Activated B cell treated with CpG ODN at 0.5 μM for 24 hours (primary cell): ENCODE measurements around the gene NRCAM. TPM values are rescaled to one million over a fixed set of nuclear protein-coding genes. Genes with fewer than 3 reads are reported as not detected.

ENCODE experiments used
- ATAC-seq: fragments of 200-7000 bp; cut with Tn5 transposase; one replicate; pipeline ENCODE4 v1.10.0; 2021; ENCODE audit warnings: low read depth, mild to moderate bottlenecking, moderate library complexity
- CTCF ChIA-PET: fragments of 350-600 bp; sonication (Branson Sonifier 250); formaldehyde crosslinking; loops from one replicate; lab custom pipeline; 2021; ENCODE audit warnings: antibody characterized with exemption; lab: Charles Lee
- POLR2A ChIA-PET: fragments of 350-600 bp; sonication (Branson Sonifier 250); formaldehyde crosslinking; loops from one replicate; lab custom pipeline; 2021; ENCODE audit warnings: antibody characterized with exemption; lab: Charles Lee
- DNase-seq: peaks from one replicate; pipeline ENCODE4 v3.0.0; 2022
- H3K27ac Mint-ChIP-seq: one replicate; pipeline ENCODE4 v1.8.0; 2020; ENCODE audit warnings: mixed read lengths
- H3K27me3 Mint-ChIP-seq: one replicate; pipeline ENCODE4 v1.8.0; 2021; ENCODE audit warnings: mixed read lengths
- H3K36me3 Mint-ChIP-seq: one replicate; pipeline ENCODE4 v1.8.0; 2021; ENCODE audit warnings: low read depth, mixed read lengths
- H3K4me1 Mint-ChIP-seq: one replicate; pipeline ENCODE4 v1.8.0; 2021; ENCODE audit warnings: mixed read lengths
- H3K4me3 Mint-ChIP-seq: one replicate; pipeline ENCODE4 v1.8.0; 2020; ENCODE audit warnings: mild to moderate bottlenecking, mixed read lengths
- H3K9me3 Mint-ChIP-seq: one replicate; pipeline ENCODE4 v1.8.0; 2020; ENCODE audit warnings: mixed read lengths
- intact Hi-C: fragments of 100-400 bp; cut with micrococcal nuclease; formaldehyde crosslinking; loops from one replicate; pipeline ENCODE4 v1.15.1; 2024
- total RNA-seq: library from RNA; stranded (reverse); gene quantifications from 2 replicates; pipeline ENCODE4 v1.2.3, GENCODE V29; 2022
- TF ChIP-seq, protein P1 (sequence below): fragments of 200-600 bp; IDR thresholded peaks from one replicate; pipeline ENCODE4 v1.8.0; 2022; ENCODE audit warnings: antibody characterized with exemption, mild to moderate bottlenecking

Gene NRCAM
- total RNA-seq, 1 donor from 2014 or later, result 2.2 TPM

DNA sequence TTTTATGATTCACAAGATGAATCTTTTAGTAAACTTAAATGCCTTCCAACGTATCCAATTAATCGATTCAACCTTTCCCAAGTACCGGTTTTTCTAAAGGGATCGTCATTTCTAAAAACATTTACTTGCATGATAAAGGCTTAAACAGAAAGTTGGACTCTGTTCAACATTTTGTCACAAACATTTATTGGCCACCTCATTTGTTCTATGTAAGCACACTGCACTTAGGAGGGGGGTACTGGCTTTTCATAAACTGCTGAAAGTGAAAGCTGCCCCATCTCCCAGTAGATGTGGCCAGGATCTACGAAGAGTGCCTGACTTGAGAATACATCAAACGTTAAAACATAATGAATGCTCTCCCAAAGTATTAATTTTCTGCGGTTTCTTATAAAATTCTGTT is 288.8 kb downstream of the NRCAM start:
- TF ChIP-seq, protein P1, sequence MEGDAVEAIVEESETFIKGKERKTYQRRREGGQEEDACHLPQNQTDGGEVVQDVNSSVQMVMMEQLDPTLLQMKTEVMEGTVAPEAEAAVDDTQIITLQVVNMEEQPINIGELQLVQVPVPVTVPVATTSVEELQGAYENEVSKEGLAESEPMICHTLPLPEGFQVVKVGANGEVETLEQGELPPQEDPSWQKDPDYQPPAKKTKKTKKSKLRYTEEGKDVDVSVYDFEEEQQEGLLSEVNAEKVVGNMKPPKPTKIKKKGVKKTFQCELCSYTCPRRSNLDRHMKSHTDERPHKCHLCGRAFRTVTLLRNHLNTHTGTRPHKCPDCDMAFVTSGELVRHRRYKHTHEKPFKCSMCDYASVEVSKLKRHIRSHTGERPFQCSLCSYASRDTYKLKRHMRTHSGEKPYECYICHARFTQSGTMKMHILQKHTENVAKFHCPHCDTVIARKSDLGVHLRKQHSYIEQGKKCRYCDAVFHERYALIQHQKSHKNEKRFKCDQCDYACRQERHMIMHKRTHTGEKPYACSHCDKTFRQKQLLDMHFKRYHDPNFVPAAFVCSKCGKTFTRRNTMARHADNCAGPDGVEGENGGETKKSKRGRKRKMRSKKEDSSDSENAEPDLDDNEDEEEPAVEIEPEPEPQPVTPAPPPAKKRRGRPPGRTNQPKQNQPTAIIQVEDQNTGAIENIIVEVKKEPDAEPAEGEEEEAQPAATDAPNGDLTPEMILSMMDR, result no peak
- ATAC-seq (no peak), DNase-seq (no peak)
- Mint-ChIP-seq H3K4me1 (no peaks in the 10 kb centered on the region), H3K4me3 (no peak overlapping the region), H3K27me3 (peaks cover 2% of the 10 kb centered on the region), H3K9me3 (peaks cover 3% of the 10 kb centered on the region), H3K36me3 (no peaks in the 10 kb centered on the region), H3K27ac (no peak overlapping the region)
- ChIA-PET CTCF (no interaction called here), POLR2A (no interaction called here)
- intact Hi-C loops, result no loop called here

DNA sequence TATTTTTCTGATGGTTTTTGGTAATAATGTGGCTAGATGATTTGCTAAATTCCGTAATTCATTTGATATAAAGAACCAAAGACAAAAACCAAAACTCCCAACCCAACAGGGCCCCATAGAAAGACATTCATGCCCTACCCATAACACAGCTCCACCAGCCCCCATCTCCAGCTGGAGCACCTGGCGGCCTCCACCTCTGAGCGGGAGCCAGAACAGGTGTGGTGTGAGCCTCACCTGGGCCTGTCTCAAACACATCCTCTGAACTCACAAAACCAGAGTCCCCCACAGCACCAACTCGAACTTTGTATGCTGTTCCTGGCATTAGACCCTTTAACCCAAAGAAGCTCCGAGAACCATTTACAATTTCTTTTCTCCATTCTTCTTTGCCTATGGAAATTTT is 289.5 kb downstream of the NRCAM start:
- Mint-ChIP-seq H3K27me3 (peaks cover 3% of the 10 kb centered on the region), H3K9me3 (peaks cover 3% of the 10 kb centered on the region), H3K4me3 (no peak overlapping the region), H3K36me3 (no peaks in the 10 kb centered on the region), H3K4me1 (no peaks in the 10 kb centered on the region), H3K27ac (no peak overlapping the region)
- ChIA-PET POLR2A (no interaction called here), CTCF (no interaction called here)
- intact Hi-C loops, result no loop called here
- DNase-seq (no peak), ATAC-seq (no peak)
- TF ChIP-seq, protein P1, result no peak

DNA sequence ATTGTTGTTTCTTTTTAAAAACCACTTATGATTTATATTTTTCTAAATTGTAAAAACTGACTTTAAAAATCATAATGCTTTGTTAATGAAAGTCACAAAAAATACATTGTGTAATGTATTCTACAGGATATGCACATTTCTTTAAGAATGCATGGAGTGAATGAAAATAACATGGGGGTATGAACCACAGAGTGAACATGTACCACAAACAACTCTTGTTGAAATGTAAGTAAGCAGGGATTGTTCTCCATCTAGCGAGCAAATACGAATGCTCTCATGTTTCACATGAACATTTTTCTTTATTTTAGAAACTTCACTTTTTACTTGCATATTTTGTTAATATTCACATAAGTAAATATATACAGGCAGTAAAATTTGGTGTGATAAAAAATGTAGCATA is 290.5 kb downstream of the NRCAM start:
- TF ChIP-seq, protein P1, result no peak
- intact Hi-C loops, result no loop called here
- H3K36me3 Mint-ChIP-seq, result no peaks in the 10 kb centered on the region
- H3K4me3 Mint-ChIP-seq, result no peak overlapping the region
- peaks cover 3% of the 10 kb centered on the region for H3K9me3 Mint-ChIP-seq
- no peak for ATAC-seq
- no peak for DNase-seq
- ChIA-PET CTCF (no interaction called here), POLR2A (no interaction called here)
- H3K27me3 Mint-ChIP-seq, result peaks cover 6% of the 10 kb centered on the region
- H3K27ac Mint-ChIP-seq, result no peak overlapping the region
- H3K4me1 Mint-ChIP-seq, result no peaks in the 10 kb centered on the region

- H3K36me3 Mint-ChIP-seq, result no peaks in the 10 kb centered on the region
- ATAC-seq (no peak), DNase-seq (no peak)
- H3K27me3 Mint-ChIP-seq, result peaks cover 9% of the 10 kb centered on the region
- H3K27ac Mint-ChIP-seq, result no peak overlapping the region
- intact Hi-C loops, result no loop called here
- H3K4me3 Mint-ChIP-seq, result no peak overlapping the region
- no peaks in the 10 kb centered on the region for H3K4me1 Mint-ChIP-seq
- POLR2A ChIA-PET, result no interaction called here
- peaks cover 3% of the 10 kb centered on the region for H3K9me3 Mint-ChIP-seq
- TF ChIP-seq, protein P1, result no peak
- CTCF ChIA-PET, result no interaction called here
These were observed 291.3 kb downstream of the NRCAM start for GRCh38 chr7:108164946-108165345.

DNA sequence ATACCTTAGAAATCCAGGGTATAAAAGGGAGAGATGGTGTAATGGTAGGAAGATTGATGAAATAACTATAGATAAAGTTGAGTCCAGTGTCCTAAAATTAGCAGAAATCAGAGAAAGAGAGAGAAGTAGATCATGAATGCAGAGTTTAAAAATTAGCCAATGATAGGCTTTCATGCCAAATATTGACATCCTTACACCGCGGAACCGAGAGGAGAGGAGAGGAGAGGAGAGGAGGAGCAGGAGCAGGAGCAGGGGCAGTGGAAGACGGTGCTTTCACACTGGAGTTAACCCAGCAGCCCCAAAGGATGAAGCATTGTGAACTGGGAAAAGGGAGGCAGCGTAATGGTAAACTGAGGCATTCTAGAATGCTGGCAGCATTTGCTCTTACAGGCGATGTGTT is 291.9 kb downstream of the NRCAM start:
- POLR2A ChIA-PET, result no interaction called here
- intact Hi-C loops, result no loop called here
- peaks cover 9% of the 10 kb centered on the region for H3K27me3 Mint-ChIP-seq
- H3K4me3 Mint-ChIP-seq, result no peak overlapping the region
- no peaks in the 10 kb centered on the region for H3K36me3 Mint-ChIP-seq
- no peaks in the 10 kb centered on the region for H3K4me1 Mint-ChIP-seq
- ATAC-seq, result no peak
- H3K27ac Mint-ChIP-seq, result no peak overlapping the region
- no peak for DNase-seq
- peaks cover 3% of the 10 kb centered on the region for H3K9me3 Mint-ChIP-seq
- CTCF ChIA-PET, result no interaction called here
- TF ChIP-seq, protein P1, result no peak
